Endometrial microvascular endothelial cells (primary cell): Measurements from ENCODE around the gene ZIC1. TPM values are rescaled to one million over a fixed set of nuclear protein-coding genes. Genes with fewer than 3 reads are reported as not detected.

Source experiments
- in situ Hi-C: cut with HindIII; loops from 2 replicates; pipeline ENCODE4 v1.10.0; 2017; ENCODE audit warnings: low sequenced_read_pairs, low pct_unique_long_range_greater_than_20kb; ENCODE audit errors: inconsistent ontology term
- total RNA-seq: library from RNA; depleted of rRNA; stranded (reverse); fragments of >200 nt; gene quantifications from one replicate; pipeline ENCODE4 v1.2.3, GENCODE V29; 2015; ENCODE audit errors: inconsistent ontology term

Gene ZIC1
- total RNA-seq, 1 donor from 2014 or later, result not detected

DNA sequence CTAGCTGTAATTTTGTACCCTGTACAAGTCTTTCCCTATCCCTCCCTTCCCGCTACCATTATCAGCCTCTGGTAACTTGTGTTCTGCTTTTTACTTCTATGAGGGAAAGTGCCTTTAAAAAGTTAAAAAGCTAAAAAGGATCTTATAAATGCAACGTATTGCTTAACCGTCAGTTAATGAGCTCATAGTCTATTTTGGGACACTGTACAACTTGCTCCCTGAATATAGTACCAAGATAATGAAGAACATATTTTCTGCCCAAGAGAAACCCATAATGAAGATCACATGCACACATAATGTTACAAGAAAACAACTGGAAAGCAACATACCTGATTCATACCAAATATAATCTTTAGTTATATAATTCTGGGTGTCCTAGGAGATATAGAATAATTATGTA lies 22.6 kb downstream of the ZIC1 start:
- in situ Hi-C loops, result no loop called here

DNA sequence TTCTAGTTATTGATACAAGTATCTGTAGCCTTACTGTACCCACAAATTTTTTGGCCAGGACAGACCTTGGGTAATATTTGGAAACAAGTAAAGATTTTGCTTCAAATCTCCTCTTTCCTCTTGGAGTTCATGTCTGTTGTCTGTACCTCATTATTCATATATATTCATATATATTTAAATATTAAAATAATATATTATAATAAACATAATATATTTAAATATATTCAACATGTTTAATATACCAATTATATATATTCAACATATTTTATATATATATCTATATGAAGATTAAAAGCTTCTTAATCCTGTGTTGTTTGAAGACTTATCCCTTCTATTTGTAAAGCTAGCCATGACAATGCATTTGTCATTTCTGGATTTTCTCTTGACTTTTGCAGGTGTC lies 38.1 kb downstream of the ZIC1 start:
- in situ Hi-C loops, result no loop called here

DNA sequence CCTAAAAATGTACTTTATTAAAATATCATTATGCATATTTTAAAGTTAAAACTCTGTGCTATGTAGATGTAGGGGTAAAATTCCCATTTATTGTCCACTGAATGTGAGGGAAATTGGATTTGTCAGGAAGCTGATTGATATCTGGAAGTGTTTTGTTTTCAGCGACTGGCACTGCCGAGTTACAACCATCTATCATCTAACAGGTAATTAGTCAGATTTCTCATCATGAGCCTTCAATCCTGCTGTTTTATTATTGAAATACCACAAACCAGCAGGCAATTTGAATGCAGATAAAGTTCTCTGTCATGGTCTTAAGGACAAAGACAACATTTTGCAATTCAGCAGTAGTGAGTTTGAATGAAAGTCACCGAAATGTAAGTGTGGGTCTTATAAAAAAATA lies 40.5 kb downstream of the ZIC1 start:
- in situ Hi-C loops, result no loop called here

DNA sequence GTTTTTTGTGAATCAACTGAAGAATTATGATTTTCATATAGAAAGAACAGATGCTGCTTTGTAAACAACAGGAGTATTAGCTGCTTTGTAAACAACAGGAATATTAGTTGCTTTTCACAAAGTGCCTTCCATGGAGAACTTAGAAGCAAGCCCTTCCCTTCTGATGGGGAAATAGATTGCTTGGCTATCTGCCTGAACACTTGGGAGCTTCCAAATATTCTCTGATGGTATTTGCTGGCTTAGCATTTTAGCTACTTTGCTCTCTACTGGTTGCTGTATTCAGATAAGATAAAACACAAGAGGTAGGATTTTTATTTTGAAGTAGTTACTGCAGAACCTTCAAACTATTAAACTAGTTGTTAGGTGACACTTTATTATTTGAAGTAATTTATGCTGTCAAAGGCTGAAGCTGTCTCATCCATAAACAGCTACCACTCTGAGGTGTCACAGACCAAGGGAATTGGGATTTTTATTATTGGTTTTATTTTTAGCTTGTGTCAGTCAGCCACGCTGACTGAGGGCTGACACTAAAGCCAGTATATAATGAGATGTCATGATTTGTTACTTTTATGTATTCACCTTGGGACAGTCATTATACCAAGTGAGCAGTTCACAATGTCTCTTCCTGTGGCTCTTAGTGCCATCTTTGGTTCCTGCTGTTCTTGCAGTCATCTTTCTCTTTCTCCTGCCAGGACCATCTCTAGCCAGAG lies 50.0 kb downstream of the ZIC1 start:
- in situ Hi-C loops, result no loop called here

DNA sequence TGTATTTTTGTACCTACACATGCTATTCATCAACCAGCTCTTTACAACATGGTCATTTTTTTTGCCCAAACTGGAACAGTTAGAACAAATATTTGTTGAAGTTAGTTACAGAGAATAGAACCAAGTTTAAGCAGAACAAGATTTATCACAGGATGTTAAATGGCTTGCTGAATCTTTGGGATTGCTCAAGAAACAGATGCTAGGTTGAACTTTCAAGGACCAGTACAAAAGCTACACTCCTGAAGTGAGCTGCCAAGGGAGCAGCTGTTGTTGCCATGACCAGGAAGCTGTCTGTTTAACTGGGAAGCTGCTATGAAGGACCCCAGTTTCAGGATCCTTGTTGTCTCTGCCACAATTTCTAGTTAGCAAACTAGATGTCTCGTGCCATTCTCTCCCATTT lies 53.7 kb downstream of the ZIC1 start:
- in situ Hi-C loops, result no loop called here

Other genes starting within 250 kb of the ZIC1 start
- gene ZIC4, start 2.8 kb upstream of the ZIC1 start, total RNA-seq, result not detected